NCI-H510A (cell line): ENCODE measurements around the gene ZNF684.
A peak's percentile ranks its signal among the peaks of the same experiment; 100 is the strongest.
"Not testable (repeated sequence)": the region's sequence is repeated elsewhere in the genome, so short reads cannot be mapped to it uniquely, and the experiment has no call there.

Experiments
- DNase-seq: peaks from one replicate; lab custom pipeline; 2025; lab: John Stamatoyannopoulos, UW

Gene ZNF684

DNA sequence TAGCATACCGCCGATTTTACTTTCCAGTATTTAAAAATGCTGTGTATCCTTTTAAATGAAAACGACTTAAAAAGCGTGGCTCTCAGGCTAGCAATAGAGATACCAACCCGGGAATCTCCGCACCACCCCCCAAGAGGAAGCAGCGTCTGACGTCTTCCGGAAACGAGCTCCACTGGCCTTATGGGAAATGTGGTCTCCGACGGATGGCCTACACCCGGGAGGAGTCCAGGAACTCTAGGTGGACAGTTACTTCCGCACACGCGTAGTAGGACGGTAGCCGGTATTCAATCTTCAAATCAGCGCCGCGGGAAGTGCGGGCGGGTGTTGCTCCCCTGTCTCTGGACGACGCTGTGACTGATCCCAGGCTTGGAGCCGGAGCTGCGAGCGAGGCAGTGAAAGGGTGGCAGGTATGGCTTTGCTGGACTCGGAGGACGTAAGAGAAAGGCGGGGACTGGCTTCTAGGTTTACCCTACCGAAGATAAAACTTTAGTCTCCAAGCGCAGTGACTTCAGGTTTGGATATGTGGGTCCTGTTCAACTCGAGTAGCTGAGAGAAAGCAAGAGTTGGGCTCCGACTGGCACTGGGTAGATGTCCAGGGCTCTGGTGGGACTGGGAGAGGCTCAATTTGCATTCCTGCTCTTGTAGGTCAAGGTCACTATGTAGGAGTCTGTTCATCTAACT is at the start of gene ZNF684:
Gene ZNF684, plus strand, starts transcription at position 257 of the 681 bp plus-strand sequence. CDS start 1,530 bp downstream, outside the sequence.
- DNase-seq: peak; percentile 99

DNA sequence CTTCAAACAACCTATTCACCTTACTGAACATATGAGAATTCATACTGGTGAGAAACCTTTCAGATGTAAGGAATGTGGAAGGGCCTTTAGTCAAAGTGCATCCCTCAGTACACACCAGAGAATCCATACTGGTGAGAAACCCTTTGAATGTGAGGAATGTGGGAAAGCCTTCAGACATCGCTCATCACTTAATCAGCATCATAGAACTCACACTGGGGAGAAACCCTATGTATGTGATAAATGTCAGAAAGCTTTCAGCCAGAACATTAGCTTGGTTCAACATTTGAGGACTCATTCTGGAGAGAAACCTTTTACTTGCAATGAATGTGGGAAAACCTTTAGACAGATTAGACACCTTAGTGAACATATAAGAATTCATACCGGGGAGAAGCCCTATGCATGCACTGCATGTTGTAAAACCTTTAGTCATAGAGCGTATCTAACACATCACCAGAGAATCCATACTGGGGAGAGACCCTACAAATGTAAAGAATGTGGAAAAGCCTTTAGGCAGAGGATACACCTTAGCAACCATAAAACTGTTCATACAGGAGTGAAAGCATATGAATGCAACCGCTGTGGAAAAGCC is 36.0 kb upstream of the ZNF684 start:
- DNase-seq: no peak

DNA sequence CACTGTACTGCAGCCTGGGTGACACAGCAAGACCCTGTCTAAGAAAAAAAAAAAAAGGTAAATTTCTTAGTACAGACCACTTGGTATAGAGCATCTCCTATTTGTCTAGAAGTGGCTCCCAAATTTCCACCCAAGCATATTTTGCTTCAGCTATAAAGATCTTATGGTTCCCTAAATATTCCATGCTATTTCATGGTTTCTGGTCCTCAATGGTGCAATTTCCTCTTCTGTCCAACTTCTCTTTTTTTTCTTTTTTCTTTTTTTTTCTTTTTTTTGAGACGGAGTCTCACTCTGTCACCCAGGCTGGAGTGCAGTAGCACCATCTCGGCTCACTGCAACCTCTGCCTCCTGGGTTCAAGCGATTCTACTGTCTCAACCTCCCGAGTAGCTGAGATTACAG is 28.8 kb upstream of the ZNF684 start:
- not testable (repeated sequence) for DNase-seq

DNA sequence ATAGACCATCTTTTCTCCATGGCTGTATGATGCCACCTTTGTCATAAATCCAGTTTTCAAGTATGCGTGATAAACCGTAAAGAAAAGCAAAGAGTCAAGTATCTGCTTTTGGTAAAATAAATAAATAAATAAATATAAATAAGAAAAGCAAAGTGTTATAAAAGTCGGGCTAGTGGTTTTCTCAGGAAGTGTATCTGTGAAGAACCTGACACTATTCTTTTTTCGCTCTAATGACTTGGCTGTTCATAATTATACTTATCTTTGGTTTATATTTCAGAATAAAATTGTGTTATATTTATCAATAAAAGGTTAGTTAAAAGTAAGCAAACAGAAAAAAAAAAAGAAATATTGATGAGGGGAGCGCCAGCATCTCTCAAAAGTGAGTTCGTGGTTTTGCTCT is 23.5 kb upstream of the ZNF684 start:
- no peak for DNase-seq

DNA sequence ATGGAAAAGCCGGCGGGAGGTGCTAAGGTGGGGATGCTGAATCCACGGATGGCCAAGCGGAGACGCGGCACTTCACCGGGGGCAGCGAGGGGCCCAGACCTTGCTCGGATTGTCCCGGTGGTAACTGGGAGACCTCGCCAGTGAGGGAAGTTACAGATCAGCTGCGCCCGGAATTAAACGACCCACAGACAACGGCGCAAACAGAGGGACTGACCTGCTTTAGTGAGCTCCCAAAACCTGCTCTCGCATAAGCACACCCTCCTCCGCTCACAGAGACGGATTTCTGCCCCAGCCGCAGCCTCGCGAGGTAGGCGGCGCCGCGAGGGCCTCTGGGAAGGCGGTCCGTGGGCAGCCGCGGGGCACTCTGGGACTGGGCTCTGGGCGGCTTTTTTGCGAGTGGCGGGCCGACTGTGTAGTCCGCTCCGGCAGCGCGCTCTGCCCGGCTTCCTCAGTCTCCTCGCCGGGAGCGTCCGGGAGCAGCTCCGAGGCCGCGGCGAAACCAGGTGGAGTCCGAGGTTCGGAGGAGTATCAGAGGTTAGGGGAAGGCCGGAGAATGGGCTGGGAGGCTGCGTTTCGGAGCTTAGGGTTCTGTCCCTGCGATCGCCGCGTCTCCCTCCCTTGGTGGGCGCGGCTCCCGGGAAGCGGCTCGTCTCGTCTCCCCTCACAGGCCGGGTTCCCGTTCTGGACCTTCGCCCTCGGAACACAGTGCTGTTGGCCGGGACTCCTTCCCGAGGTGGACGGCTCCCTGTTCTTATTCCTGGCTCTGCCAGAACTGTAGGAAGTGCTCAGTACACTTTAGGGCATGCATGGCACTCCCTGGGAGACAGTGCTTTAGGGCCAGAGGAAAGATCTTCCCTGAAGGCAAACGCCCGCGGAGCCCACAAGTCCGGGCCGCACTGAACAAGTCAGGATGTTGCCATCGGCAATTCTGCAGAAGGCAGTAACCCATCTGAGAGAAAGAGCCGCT is 22.8 kb upstream of the ZNF684 start, which contains the start of gene EXO5:
Gene EXO5, plus strand, starts transcription at position 393 of the 967 bp plus-strand sequence. CDS start 5,778 bp downstream, outside the sequence.
- DNase-seq: peak; percentile 93

DNA sequence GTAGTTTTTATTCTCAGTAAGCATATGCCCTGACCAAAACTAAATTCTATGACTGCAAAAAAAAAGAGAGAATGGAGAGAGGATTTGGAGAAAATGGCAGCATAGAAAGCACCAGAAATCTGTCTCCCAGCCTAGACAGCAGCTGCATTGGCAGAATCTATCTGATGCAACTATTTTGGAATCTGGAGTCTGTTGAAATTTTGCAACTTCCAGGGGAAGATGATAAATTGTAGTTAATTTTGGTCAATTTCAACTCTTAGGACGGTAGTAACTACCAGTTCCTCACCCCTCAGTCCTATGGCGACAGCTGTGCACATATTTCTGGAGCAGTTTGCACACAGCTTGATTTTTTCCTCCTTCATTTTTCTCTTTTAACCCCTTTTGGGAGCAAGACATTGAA is 11.9 kb upstream of the ZNF684 start:
- DNase-seq: no peak

DNA sequence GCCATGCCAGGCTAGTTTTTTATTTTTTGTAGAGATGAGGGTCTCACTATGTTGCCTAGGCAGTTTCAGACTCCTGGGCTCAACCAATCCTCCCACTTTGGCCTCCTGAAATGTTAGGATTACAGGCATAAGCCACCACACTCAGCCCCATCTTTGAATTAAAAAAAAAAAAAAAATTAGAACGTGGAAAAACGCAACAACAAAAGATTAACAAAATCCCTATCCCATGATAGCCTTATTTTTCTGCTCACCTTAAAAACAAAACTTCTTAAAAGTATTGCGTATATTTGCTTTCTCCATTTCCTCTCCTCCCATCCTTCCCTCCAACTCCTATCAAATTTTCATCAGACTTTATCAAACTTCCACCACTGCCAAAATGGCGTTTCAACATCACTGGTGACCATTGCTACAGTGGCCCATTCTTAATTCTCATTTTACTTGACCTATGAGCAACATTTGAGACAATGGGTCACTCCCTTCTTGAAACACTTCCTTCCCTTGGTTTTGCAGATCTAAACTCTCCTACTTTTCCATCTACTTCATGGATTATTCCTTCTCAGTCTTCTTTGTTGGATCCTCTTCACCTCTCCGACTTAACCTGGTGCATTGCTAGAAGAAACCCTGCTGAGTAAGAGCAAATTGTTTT is 579 bp upstream of the ZNF684 start:
- peak; percentile 5 for DNase-seq

DNA sequence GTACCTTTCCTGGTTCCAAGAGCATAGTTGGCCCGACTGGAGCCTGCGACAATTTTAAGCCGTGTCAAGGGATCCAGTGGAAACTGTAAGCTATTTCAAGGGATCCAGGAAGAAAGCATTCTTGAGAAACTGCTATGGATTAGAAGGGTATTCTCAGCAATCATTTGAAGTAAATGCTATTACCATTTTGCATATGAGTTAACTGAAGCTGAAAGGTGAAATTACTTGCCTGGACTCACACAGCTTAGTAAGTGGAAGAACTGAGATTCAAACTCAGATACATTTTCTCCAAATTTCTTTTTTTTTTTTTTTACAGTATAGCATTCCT is 589 bp downstream of the ZNF684 start:
- no peak for DNase-seq

DNA sequence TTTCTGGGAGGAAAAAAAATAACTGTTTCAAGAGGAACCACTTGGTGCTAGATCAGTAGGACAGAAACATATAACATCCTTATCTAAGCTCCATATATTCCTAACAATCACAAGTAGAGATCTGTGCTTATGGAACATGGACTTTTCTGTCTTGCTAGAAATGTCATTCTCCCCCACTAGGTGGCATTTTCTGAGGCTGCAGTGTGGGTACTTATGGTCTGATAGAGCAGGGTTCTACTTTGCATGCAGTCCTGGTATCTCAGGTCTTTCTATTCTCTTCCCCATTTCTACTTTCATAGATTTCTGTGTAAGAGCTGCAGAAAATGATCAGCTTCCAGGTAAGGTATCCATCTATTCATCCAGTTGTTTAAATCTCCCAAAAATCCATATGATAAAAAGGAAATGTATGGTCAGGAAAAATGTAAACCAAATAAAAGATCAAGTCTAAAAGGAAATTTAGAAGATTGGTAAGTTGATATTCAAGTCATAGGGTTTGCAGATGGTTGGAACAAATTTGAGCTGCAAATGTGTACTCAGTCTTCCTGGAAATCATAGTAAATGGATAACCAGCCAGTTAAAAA is 1.5 kb downstream of the ZNF684 start:
- DNase-seq: peak; percentile 31

DNA sequence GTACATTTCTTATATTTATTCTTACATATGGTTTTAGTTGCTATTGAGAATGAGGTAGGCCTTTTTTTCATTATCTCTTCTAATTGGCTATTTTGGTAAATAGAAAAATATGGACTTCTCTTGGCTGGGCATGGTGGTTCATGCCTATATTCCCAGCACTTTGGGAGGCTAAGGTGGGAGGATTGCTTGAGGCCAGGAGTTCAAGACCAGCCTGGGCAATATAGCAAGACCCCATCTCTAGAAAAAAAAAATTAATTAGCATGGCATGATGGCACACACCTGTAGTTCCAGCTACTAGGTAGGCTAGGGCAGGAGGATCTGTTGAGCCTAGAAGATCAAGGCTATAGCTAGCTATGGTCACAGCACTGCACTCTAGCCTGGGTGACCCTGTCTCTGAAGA is 3.2 kb downstream of the ZNF684 start:
- DNase-seq: no peak

DNA sequence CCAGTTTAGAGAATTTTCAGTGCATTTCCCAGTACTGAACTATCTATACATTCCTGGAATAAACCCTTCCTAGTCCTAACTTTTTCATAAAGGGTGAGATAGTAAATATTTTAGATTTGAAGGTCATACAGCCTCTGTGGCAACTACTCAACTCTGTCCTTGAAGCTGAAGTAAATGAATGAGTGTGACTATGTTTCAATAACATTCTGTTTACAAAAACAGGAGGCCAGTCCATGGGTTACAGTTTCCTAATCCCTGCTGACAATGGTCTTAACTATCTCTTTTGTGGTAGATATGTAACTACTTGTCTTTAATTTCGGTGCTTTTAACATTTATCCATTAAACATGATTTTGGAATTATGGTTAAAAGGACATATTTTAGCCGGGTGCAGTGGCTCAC is 4.3 kb downstream of the ZNF684 start:
- no peak for DNase-seq

DNA sequence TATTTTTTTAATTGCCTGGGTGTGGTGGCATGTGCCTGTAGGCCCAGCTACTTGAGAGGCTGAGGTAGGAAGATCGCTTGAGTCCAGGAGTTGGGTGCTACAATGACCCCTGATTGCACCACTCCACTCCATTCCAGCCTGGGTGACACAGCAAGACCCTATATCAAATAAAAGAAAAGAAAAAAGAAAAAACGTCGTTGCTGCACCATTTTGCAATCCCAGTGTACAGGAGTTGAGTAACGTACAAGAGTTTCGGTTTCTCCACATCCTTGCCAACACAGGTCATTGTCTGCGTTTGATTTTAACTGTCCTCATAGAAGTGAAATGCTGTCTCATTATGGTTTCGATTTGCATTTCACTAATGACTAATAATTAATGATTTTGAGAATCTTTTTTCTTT is 7.9 kb downstream of the ZNF684 start:
- DNase-seq: no peak

DNA sequence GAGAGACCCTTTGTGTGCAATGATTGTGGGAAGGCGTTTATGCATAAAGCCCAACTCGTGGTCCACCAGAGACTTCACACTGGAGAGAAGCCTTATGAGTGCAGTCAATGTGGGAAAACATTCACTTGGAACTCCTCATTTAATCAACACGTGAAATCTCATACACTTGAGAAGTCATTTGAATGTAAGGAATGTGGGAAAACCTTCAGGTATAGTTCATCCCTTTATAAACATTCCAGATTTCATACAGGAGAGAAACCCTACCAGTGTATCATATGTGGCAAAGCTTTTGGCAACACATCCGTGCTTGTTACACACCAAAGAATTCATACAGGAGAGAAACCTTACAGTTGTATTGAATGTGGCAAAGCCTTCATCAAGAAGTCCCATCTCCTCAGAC is 15.5 kb downstream of the ZNF684 start:
- no peak for DNase-seq

DNA sequence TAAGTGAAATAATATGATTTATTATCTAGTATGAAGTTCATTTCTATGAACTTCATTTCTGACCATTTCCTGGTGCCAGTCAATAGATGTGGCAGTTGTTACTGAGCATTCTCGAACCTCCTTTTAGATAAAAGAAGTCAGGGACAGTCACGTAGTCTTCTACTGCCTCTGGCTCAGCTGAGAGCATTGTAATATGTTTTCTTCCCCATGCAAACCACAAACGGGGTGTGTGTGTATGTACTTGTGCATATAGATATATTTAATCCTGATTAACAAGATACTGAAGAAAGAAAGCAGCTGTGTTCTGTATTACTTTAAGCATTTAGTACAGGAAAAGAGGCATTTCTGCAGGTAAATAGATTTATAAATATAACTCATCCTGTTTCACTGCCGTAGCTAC is 21.6 kb downstream of the ZNF684 start:
- DNase-seq: no peak

DNA sequence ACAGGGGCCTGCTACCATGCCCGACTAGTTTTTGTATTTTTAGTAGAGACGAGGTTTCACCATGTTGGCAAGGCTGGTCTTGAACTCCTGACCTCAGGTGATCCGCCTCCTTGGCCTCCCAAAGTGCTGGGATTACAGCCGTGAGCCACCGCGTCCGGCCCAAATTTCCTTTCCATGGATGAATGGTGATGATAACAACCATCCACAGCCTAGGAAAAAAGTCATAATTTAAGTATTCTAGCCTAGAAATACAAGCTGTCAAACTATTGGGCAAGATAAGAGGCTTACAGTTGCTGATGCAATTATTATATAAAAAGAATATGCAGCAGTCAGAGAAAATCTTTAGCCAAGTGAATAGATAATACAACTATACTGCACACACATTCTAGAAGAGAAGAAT is 23.4 kb downstream of the ZNF684 start:
- DNase-seq: not testable (repeated sequence)

DNA sequence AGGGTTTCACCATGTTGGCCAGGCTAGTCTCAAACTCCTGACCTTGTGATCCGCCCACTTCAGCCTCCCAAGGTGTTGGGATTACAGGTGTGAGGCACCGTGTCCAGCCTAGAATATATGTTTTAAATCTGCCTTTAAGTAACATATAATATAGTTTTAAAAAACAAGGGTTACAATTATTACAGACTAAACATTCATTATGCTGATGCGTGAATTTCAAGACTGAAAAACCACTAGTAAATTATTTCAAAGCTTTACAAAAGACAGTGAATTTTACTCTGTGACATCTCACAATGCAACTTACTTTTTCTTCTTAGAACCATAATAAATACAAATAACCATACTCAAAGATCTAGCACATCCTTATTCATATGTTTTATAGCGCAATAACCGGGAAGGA is 24.7 kb downstream of the ZNF684 start:
- DNase-seq: no peak

DNA sequence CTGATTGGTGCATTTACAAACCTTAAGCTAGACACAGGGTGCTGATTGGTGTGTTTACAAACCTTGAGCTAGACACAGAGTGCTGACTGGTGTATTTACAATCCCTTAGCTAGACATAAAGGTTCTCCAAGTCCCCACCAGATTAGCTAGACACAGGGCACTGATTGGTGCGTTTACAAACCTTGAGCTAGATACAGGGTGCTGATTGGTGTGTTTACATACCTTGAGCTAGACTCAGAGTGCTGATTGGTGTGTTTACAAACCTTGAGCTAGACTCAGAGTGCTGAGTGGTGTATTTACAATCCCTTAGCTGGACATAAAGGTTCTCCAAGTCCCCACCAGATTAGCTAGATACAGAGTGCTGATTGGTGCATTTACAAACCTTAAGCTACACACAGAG is 26.8 kb downstream of the ZNF684 start:
- not testable (repeated sequence) for DNase-seq

DNA sequence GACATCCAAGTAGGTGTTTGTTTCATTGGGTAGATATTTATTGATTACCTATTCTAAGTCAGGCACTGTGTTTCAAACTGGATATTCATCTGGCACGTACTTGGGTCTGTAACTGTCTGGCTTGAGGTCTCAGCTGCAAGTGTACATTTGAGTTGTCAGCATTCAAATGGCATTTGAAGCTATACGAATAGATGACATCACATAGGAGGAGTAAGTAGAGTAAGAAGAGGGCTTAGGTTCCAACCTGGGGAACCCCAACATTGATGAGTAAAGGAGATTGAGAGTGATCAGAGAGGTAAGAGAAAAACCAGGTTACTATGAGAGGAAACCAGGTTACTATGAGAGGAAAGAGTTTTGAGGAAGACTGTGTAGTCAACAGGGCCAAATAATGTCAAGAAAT is 30.7 kb downstream of the ZNF684 start:
- no peak for DNase-seq

DNA sequence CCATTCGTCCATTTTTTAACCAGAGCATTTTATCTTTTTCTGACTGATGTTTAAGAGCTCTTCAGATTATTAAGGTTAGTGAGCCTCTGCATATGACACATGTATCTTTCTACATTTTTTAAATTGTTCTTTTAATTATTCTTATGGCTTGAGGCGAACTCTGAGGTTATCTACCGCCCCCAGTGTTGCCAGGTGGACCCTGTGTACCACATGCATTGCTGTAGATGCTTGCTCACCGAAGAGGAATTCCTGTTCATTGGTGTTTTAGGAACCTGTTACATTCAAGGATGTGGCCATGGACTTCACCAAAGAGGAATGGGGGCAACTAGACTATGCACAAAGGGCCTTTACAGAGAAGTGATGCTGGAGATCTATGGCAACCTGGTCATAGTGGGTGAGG is 31.8 kb downstream of the ZNF684 start:
- DNase-seq: no peak

DNA sequence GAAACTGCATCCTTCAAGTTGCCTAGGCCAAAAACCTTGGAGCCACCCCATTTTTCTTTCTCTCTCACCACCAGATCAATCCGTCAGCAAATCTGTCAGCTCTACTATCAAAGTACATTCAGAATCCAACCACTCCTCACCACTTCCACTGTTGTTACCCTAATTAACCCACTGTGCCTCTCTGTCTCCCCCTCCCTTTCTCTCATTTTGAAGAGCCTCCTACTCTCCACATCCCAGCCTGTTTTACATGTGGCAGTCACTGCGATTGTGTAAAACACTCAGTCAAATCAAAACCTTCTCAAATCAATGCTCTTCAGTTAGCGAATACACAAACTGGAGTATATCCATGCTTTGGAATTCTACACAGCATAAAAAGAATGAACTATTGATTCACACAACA is 33.1 kb downstream of the ZNF684 start:
- no peak for DNase-seq

DNA sequence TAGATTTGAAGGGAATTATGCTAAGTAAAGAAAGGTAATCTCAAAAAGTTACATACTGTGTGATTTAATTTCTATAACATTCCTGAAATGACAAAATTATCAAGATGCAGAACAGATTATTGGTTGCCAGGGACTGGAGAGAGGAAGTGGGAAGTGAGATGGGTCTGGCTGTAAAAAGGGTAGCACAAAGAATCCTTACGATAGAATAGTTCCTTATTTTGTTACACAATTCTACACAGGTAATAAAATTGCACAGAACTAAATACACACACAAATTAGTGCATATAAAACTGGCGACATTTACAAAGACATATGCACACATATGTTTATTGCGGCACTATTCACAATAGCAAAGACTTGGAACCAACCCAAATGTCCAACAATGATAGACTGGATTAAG is 33.5 kb downstream of the ZNF684 start:
- no peak for DNase-seq

DNA sequence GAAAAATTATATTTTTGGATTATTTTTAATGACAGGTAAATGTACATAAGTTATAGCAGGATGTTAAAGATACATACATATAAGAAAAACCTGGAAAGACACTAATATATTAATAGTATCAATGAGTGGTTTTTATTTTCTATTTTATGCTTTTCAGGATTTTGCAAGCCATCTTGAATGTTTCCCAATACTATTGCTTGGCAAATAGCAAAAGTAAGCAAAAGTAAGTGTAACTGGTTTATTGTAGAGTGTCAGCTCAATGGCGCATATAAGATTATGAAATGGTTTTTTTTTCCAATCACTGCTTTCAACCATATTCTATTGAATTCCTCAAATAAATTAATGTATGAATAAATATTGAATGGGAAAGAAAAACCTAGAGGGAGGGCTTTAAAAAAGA is 36.4 kb downstream of the ZNF684 start:
- no peak for DNase-seq
